ENCODE data around the gene DHRS7C.

DNA sequence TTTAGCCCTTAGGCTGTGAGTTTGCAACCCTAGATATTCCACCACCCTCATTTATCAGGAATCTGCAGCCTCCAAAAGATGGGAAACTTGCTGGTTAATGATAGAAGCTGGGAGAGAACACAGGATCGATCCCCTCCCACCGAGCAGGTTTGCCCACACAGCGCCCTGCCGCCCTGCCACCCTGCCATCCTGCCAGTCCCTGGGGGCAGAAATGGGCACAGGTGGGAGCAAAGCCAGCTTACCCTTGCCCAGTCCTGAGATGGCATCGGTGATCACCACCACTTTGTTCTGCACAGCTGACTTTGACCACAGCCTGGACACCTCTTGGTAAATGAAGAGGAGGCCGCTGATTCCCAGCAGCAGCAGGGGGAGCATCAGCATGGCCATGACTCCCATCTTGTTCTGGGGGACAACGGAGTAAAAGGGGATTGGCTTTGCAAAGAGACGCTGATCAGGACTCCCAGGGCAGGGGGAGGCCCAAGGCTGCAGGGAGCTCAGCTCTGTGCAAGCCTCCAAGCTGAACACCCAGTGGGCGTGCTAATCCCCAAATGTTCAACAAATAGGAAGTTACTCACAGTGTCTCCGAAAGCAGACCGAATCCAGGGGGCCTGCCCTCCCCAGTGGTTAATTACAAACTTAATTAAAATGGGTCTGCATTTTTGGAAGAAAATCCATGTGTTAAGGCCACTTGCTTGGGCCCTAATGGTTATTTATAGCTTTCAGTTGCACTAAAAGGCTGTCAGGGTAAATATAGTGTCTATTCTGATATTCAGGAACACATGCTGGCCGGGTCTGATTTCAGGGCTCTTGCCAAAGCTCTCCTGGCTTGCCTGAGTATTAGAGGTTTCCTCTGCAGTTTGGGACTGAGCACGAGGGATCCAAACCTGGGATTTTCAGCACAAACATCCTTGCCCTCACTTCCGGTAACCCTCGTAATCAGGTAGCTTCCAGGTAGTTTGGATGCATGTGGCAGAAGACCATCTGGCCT is at the start of gene DHRS7C:
- TF ChIP-seq, protein P1, sequence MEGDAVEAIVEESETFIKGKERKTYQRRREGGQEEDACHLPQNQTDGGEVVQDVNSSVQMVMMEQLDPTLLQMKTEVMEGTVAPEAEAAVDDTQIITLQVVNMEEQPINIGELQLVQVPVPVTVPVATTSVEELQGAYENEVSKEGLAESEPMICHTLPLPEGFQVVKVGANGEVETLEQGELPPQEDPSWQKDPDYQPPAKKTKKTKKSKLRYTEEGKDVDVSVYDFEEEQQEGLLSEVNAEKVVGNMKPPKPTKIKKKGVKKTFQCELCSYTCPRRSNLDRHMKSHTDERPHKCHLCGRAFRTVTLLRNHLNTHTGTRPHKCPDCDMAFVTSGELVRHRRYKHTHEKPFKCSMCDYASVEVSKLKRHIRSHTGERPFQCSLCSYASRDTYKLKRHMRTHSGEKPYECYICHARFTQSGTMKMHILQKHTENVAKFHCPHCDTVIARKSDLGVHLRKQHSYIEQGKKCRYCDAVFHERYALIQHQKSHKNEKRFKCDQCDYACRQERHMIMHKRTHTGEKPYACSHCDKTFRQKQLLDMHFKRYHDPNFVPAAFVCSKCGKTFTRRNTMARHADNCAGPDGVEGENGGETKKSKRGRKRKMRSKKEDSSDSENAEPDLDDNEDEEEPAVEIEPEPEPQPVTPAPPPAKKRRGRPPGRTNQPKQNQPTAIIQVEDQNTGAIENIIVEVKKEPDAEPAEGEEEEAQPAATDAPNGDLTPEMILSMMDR (IDR thresholded peaks at IDR 0.05): no peak
- no peak for TF ChIP-seq POLR2A (IDR thresholded peaks at IDR 0.05)

All from thyroid gland (tissue), 4 donors.